ENCODE results near the gene SRPK2. TPM values are rescaled to one million over a fixed set of nuclear protein-coding genes. Genes with fewer than 3 reads are reported as not detected.
A peak's percentile ranks its signal among the peaks of the same experiment; 100 is the strongest.

Gene SRPK2
- total RNA-seq, 1 donor from 2014 or later: 54.1 TPM

GRCh38 chr7:105387508-105388355, 989 bp downstream of the SRPK2 start:
- Mint-ChIP-seq H3K36me3 (peaks cover 9% of the 10 kb centered on the region), H3K4me3 (peak overlapping the region; percentile 96), H3K27me3 (ENCODE audit: insufficient read depth, low read depth) (peaks cover 4% of the 10 kb centered on the region), H3K27ac (peak overlapping the region; percentile 93), H3K4me1 (peaks cover 15% of the 10 kb centered on the region), H3K9me3 (peaks cover 7% of the 10 kb centered on the region)
- Histone ChIP-seq H2AFZ (replicated peaks) (peak overlapping the region; percentile 18), H3K4me2 (peak overlapping the region; percentile 97), H3K4me3 (peak overlapping the region; percentile 76), H3K4me1 (peaks cover 7% of the 10 kb centered on the region), H3F3A (ENCODE audit: low read depth) (peaks cover 12% of the 10 kb centered on the region), H3K36me3 (no peaks in the 10 kb centered on the region), H3K27ac (no peak overlapping the region), H4K20me1 (ENCODE audit: low read depth) (peaks cover 25% of the 10 kb centered on the region), H3K9me3 (ENCODE audit: low read depth) (no peaks in the 10 kb centered on the region), H3K79me2 (ENCODE audit: low read depth) (peaks cover 49% of the 10 kb centered on the region), H3K27me3 (peaks cover 18% of the 10 kb centered on the region), H3K9ac (peak overlapping the region; percentile 2)
- DNase-seq (ENCODE audit: low spot score): peak; percentile 81
- TF ChIP-seq EZH2phosphoT487 (IDR thresholded peaks at IDR 0.05): no peak
- TF ChIP-seq EZH2 (IDR thresholded peaks at IDR 0.05): no peak
- TF ChIP-seq CTCF (IDR thresholded peaks at IDR 0.05): peak; percentile 14

- Histone ChIP-seq H3K4me1 (no peaks in the 10 kb centered on the region), H3K27me3 (no peaks in the 10 kb centered on the region), H2AFZ (replicated peaks) (no peak overlapping the region), H4K20me1 (ENCODE audit: low read depth) (peaks cover 29% of the 10 kb centered on the region), H3F3A (ENCODE audit: low read depth) (no peaks in the 10 kb centered on the region), H3K79me2 (ENCODE audit: low read depth) (peaks cover 93% of the 10 kb centered on the region), H3K4me2 (no peak overlapping the region), H3K9me3 (ENCODE audit: low read depth) (no peaks in the 10 kb centered on the region), H3K9ac (no peak overlapping the region), H3K36me3 (no peaks in the 10 kb centered on the region), H3K4me3 (no peak overlapping the region), H3K27ac (no peak overlapping the region)
- DNase-seq (ENCODE audit: low spot score): no peak
- no peak overlapping the region for H3K4me3 Mint-ChIP-seq
- H3K27me3 Mint-ChIP-seq (ENCODE audit: insufficient read depth, low read depth): peaks cover 2% of the 10 kb centered on the region
- H3K9me3 Mint-ChIP-seq: peaks cover 24% of the 10 kb centered on the region
- peaks cover 24% of the 10 kb centered on the region for H3K36me3 Mint-ChIP-seq
- H3K4me1 Mint-ChIP-seq: no peaks in the 10 kb centered on the region
- H3K27ac Mint-ChIP-seq: no peak overlapping the region
- TF ChIP-seq EZH2 (IDR thresholded peaks at IDR 0.05) (no peak), CTCF (IDR thresholded peaks at IDR 0.05) (no peak), EZH2phosphoT487 (IDR thresholded peaks at IDR 0.05) (no peak)
Observed at GRCh38 chr7:105377903-105378302, 10.8 kb downstream of the SRPK2 start.

- TF ChIP-seq CTCF (IDR thresholded peaks at IDR 0.05) (no peak), EZH2phosphoT487 (IDR thresholded peaks at IDR 0.05) (no peak), EZH2 (IDR thresholded peaks at IDR 0.05) (no peak)
- peaks cover 22% of the 10 kb centered on the region for H3K36me3 Mint-ChIP-seq
- no peak overlapping the region for H3K4me3 Mint-ChIP-seq
- H3K27me3 Mint-ChIP-seq (ENCODE audit: insufficient read depth, low read depth): peaks cover 2% of the 10 kb centered on the region
- no peaks in the 10 kb centered on the region for H3K36me3 ChIP-seq
- H3K79me2 ChIP-seq (ENCODE audit: low read depth): peaks cover 95% of the 10 kb centered on the region
- H3K27ac ChIP-seq: no peak overlapping the region
- peaks cover 29% of the 10 kb centered on the region for H4K20me1 ChIP-seq (ENCODE audit: low read depth)
- H3K9me3 Mint-ChIP-seq: peaks cover 21% of the 10 kb centered on the region
- H3K27me3 ChIP-seq: no peaks in the 10 kb centered on the region
- H3K4me3 ChIP-seq: no peak overlapping the region
- H3K9ac ChIP-seq: no peak overlapping the region
- no peaks in the 10 kb centered on the region for H3K9me3 ChIP-seq (ENCODE audit: low read depth)
- no peak for DNase-seq (ENCODE audit: low spot score)
- no peaks in the 10 kb centered on the region for H3K4me1 ChIP-seq
- no peak overlapping the region for H3K27ac Mint-ChIP-seq
- no peaks in the 10 kb centered on the region for H3F3A ChIP-seq (ENCODE audit: low read depth)
- no peak overlapping the region for H2AFZ ChIP-seq (replicated peaks)
- no peak overlapping the region for H3K4me2 ChIP-seq
- no peaks in the 10 kb centered on the region for H3K4me1 Mint-ChIP-seq
Observed at GRCh38 chr7:105376908-105377533, 11.7 kb downstream of the SRPK2 start.

All from neural progenitor cell (in vitro differentiated cells).